ENCODE measurements around the gene TMEM164.
A peak's percentile ranks its signal among the peaks of the same experiment; 100 is the strongest.

TMEM164 gene

GRCh38 chrX:110167952-110168451, 165.1 kb downstream of the TMEM164 start:
- no peak for DNase-seq (ENCODE audit: low read depth, low spot score)

DNA sequence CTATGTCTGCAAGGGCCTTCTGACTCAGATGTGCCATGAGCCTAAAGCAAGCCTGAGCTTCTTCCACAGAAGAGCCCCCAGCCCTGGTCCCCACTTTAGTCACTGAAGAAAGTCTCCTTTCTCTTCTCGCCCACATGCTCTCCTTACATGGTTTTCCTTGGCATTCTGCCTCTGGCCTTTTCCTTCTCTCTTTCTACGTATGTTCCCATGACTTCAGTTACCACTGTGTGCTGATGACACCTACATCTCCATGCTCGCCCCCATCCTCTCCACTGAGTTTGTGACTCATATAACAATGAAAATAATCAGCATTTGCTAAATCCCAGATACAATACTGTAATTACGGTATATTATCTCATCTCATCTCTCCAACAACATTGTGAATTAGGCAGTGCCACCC, 165.7 kb downstream of the TMEM164 start:
- DNase-seq (ENCODE audit: low read depth, low spot score) = no peak

DNA sequence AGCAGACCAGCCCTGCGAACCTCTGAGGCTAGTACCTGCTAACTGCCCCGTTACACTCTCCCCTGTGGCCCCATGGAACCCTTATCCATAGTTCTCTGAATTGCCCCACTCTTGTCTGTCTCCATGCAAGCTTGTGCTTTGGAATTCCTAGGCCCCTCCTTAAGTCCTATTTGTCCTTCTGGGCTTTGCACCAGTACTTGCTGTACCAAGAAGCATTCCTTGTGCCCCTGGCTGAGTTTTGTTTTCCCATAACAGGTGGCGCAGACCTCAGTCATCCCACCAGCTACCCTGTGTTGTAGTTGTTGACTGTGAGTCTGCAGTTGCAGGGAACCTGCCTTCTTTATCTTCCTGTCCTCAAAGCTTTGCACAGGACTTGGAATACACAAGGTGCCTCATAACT, 167.1 kb downstream of the TMEM164 start:
- no peak for DNase-seq (ENCODE audit: low read depth, low spot score)

DNA sequence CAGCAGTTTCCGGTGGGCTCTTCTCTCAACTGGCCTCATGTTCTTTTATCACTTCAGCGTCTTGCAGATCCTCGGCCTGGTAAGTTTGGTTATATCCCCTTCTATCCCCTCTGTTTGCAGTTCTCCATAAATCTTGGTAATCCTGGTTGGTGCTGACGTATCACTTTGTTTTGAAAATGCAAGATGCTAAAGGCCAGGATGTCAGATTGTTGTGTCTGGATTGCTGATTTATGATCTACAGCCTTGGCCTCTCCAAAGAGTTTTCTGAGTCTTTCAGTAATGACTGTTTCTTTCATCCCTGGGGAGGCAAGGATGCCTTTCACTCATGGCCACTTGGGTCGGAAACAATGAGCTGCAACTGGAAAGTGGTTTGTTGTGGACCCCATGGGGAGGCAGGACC, 168.5 kb downstream of the TMEM164 start:
- DNase-seq (ENCODE audit: low read depth, low spot score) = no peak

DNA sequence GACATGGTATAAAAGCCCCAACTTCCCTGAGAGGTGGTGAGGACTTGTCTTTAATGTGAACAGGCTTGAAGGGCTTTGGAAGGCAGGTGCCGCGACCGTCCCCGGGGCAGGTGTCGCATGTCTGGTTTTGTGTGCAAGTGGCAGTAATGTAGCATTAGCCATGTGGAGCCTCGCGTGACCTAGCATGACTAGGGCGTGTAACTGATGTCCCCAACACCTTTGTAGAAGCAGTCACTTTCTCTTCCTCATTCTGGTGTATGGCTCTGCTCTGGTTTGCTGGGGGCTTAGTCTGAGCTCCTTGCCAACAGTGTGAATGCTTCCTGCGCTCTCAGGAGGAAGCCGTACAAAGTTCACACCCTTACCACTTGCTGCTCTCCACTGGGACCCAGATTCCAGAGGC, 169.3 kb downstream of the TMEM164 start:
- no peak for DNase-seq (ENCODE audit: low read depth, low spot score)

GRCh38 chrX:110173192-110174175, 170.6 kb downstream of the TMEM164 start:
- DNase-seq (ENCODE audit: low read depth, low spot score) = no peak

DNA sequence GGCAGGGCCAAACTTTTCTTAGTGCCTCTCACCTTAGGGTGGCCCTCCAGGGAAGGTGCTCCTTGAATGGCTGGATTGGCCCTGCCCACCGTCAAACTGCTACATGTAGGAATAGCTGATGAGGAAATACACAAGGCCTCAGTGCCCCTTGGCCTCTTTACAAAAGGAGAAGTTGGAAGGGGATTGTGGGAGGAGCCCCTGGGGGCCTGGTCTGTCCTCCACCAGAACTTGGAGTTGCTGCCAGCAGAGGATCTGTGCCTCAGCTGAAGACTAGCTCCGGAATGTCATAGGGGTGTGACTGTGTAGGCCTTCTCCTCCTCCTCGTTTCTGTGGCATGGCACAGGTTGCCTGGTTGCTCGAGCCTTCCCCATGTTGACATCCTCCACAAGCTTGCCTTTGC, 172.2 kb downstream of the TMEM164 start:
- DNase-seq (ENCODE audit: low read depth, low spot score) = no peak

DNA sequence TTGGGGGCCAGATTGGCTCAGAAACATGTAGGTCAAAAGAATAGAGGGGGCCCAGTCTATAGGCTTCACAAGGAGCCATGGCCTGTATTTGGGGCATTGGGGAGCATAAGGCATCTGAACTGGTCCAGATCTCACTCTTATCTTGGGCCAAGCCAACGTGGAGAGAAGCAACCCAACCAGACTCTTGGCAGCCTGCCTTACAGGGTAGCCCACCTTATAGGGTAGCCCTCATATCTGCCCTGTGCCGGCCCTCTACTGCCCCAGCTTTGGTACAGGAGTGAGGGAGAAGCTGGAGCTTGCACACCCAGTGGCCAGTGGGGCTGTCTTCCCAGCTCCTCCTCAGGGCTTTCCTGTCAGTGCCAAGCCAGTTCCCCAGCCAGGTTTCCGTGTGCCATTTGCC, 172.8 kb downstream of the TMEM164 start:
- DNase-seq (ENCODE audit: low read depth, low spot score) = no peak

DNA sequence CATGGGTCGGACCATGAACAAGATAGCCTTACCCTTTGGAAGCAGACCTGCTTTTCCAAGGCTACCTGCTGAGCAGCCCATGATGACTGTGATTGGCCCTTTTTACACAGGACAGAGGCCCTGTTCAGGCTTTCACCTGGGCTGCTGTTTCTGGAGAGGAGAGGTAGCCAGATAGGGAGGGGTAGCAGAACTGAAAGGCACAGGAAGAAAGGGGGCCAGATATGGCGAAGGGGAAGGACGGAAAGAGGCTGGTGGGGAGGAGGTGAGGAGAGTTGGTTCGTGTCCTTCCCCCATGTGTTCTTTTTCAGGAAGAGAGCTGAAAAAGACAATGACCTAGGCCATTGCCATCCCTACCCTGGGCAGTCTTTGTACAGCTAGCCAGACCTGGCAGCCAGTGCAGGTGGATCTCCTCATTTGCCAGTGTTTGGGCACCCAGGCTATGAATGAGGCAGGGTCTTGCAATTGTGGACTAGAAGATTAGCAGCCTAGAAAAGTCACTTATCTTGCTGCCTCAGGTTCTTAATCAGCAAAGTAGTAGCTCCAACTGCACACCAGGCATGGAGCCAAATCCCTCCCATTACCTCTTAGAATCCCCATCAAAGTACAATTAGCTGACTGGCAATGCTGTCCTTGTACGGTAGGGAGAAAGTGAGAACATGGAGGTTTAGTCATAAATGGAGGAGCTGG, 175.4 kb downstream of the TMEM164 start:
- no peak for DNase-seq (ENCODE audit: low read depth, low spot score)

DNA sequence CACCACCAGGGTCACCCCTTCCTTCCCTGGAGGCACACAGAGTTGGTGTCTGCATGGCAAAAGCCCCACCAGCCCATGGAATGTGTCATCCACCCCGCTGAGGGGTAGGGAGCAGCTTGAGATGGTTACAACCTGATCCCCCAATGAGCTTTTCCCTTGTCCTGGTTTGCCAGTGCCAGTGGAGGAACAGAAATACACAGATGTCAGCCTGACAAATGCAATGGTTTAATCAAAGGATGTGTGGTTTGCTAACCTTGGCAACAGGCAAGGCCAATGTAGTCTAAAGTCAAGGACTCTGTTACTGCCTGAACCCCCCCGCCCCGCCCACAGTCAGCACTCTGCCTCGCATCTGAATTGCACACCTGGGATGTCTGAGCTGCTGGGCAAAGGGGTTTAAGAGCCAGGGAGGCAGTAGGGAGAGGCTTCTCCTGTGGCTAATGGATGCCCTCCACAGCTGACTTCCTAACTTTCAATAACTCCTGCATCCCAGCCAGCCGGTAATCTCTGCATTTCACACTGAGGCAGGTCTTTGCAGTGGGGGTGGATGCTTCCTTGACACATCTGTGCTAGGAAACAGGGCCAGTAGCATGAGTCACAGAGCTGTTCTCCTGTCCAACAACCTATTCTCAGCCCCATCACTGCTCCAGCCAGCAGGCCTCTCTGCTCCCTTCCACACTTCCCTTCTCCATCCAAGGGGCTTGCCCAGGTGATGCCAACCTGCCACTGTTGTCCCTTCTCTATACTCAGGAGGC, 177.4 kb downstream of the TMEM164 start:
- no peak for DNase-seq (ENCODE audit: low read depth, low spot score)

DNA sequence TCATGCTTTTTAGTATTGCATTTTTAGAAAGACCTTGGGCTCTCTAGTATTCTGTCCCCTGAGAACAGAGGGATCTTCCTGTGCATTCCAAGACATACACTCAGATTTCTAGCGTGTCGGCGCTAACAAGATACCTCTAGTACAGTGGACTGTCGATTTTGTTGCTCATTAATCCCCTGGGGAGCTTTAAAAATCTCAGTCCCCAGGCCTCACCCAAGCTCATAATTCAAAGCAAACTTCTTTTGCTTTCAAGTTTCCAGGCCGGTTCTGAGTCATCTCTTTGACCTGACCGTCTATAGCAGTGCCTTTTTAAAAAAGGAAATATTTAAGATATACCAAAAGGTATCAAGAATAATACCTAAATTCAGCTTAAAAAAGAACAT, 178.0 kb downstream of the TMEM164 start:
- no peak for DNase-seq (ENCODE audit: low read depth, low spot score)

GRCh38 chrX:110181459-110182137, 178.7 kb downstream of the TMEM164 start:
- no peak for DNase-seq (ENCODE audit: low read depth, low spot score)

GRCh38 chrX:110182362-110182761, 179.4 kb downstream of the TMEM164 start:
- DNase-seq (ENCODE audit: low read depth, low spot score) = no peak

DNA sequence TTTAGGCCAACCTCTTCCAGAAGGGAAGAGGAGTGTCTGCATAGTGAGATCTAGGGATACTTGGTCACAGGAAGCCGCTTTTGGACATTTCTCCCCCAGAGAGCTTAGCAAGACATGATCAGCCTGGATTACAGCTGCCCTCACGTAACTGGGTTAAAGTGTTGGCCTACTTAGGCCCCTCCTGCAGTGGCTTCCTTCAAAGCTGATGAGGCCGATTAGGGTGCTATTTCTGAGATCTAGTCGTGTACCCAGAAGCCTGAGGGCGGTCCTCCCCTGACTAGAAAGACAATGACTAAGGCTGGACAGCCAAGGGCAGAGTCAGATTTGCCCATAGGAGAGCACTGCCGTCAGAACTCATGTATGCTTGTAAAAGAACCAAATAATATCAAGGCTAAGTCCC, 180.0 kb downstream of the TMEM164 start:
- DNase-seq (ENCODE audit: low read depth, low spot score) = no peak

DNA sequence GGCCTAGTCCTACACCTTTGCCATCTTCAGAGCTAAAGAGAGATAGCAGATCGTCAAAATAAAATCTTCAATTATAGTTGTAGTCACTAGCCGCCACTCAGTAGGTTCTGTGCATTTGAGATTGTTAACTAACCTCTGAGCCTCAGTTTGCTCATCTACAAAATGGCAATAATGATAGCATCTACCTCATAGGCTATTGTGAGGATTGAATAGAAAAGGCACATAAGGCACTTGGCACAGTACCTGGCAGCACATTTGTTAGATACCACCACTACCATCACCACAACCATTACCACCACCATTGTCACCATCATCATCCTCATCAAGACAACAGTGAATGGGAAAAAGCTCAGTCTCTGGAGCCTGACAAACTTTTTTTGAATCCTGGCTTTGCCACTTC, 180.4 kb downstream of the TMEM164 start:
- no peak for DNase-seq (ENCODE audit: low read depth, low spot score)

GRCh38 chrX:110188701-110189558, 186.0 kb downstream of the TMEM164 start:
- no peak for DNase-seq (ENCODE audit: low read depth, low spot score)

- no peak for DNase-seq (ENCODE audit: low read depth, low spot score)
These were observed 189.6 kb downstream of the TMEM164 start for GRCh38 chrX:110192516-110192915.

DNA sequence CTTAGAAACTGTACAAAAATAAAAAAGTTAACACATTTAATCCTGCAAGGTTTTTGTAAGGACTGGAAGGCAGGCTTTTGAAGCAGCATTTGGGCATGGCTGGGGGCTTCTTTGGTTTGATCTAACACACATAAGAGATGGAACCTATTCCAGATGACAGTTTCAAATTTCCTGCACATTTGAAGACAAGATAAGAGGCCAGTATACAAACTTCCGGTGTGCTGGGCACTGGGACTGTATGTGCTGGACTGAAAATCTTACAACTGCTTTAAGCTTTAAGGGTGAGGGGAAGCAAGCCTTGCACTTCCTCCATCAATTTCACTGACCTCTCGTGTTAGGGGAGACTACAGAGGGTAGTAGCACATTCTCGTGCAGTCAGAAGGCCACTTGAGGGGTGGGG, 192.1 kb downstream of the TMEM164 start:
- no peak for DNase-seq (ENCODE audit: low read depth, low spot score)

DNA sequence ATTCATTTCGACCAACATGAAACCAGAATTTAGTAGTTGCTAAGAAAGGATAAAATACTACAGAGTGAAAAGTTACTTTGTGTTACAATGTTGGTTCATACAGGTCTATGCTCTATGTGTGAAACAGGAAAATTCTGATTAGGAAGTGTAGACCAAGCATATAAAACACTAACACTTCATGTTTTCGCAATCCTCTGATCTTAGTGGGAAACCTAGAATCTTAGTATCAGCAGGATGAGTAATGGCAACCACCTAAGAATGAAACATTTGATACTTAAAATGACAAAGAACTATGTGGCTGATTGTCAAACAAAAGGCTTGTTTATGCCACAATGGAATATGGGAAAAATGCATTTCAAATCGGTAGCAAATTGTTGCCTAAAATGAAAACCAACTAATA, 198.9 kb downstream of the TMEM164 start:
- DNase-seq (ENCODE audit: low read depth, low spot score) = no peak

- peak; percentile 10 for DNase-seq (ENCODE audit: low read depth, low spot score)
These were observed 202.1 kb downstream of the TMEM164 start for GRCh38 chrX:110204986-110205385.

GRCh38 chrX:110208092-110208491, 205.2 kb downstream of the TMEM164 start:
- DNase-seq (ENCODE audit: low read depth, low spot score) = no peak
